Stomach smooth muscle (tissue), 2 donors: ENCODE data around the gene NFE2.
"Not testable (repeated sequence)": the region's sequence is repeated elsewhere in the genome, so short reads cannot be mapped to it uniquely, and the experiment has no call there.

ENCODE experiments used
- H3K27ac ChIP-seq: one replicate; pipeline ENCODE4 v1.7.0; 2013; ENCODE audit warnings: mild to moderate bottlenecking, low read length, inconsistent platforms
- H3K27me3 ChIP-seq, 2 donors: one replicate each; pipeline ENCODE4 v1.7.0; 2013; ENCODE audit warnings: low read length in 2 of 2; ENCODE audit not compliant: insufficient read depth in 2 of 2, control insufficient read depth in 1 of 2
- H3K36me3 ChIP-seq, 2 donors: one replicate each; pipeline ENCODE4 v1.7.0; 2013; ENCODE audit warnings: low read length in 2 of 2; ENCODE audit not compliant: control insufficient read depth in 2 of 2, insufficient read depth in 2 of 2
- H3K4me1 ChIP-seq: one replicate; pipeline ENCODE4 v1.7.0; 2013; ENCODE audit warnings: low read length; ENCODE audit not compliant: control insufficient read depth, insufficient read depth
- H3K4me3 ChIP-seq, 2 donors: one replicate each; pipeline ENCODE4 v1.7.0; 2013; ENCODE audit warnings: low read length in 2 of 2
- H3K9ac ChIP-seq, 2 donors: one replicate each; pipeline ENCODE4 v1.7.0; 2013; ENCODE audit warnings: low read length in 2 of 2, mild to moderate bottlenecking in 1 of 2
- H3K9me3 ChIP-seq, 2 donors: one replicate each; pipeline ENCODE4 v1.7.0; 2013; ENCODE audit warnings: low read length in 2 of 2; ENCODE audit not compliant: control insufficient read depth in 2 of 2
- donor health status: healthy.
- donor health status: Pancreatic carcinoma.

Gene NFE2

DNA sequence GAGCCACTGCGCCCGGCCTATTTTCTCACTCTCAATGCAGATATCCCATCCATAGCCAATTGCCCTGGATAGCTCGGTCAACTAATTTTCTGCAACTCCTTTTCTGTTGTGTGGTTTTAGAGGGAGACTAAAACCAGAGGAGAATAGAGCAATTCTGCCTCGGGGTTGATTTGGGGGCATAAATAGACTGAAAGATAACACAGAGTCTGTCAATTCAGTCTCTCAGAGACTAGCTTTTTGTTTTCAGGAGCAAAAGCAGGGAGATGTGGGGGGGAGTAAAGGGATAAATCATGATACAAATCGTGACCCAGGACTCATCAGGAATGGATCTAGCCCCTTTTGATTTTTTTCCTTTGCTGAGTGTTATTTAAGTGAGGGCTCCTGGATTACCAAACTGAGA is 30.6 kb upstream of the NFE2 start:
- H3K36me3 ChIP-seq = peaks cover 0 to 3% of the 10 kb centered on the region in 2 donors
- H3K27ac ChIP-seq = no peak overlapping the region
- no peaks in the 10 kb centered on the region for H3K27me3 ChIP-seq
- no peak overlapping the region for H3K4me3 ChIP-seq
- H3K9ac ChIP-seq = no peak overlapping the region
- peaks cover 8% of the 10 kb centered on the region for H3K4me1 ChIP-seq
- H3K9me3 ChIP-seq = no peaks in the 10 kb centered on the region

DNA sequence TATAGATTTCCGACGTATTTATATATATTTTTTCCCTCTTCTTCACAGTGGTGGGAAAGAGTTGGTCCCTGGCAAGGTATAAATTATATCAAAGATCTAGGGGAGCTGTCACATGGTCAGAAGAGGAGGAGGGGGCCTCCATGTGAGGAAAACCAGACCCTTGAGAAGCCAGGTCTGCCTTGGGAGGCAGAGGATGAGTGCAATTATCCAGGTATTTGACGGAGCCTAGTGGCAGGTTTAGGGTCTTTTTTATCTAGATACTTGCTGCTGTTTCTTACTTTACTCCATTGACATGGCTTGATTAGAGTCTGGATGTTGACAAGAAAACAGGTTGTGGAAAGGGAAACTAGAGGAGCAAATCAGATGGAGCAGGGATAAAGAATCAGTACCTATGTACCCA is 29.6 kb upstream of the NFE2 start:
- Histone ChIP-seq H3K27me3 (no peaks in the 10 kb centered on the region), H3K9ac (no peak overlapping the region), H3K9me3 (no peaks in the 10 kb centered on the region), H3K27ac (no peak overlapping the region), H3K4me3 (no peak overlapping the region), H3K36me3 (peaks cover 0 to 3% of the 10 kb centered on the region in 2 donors), H3K4me1 (peaks cover 8% of the 10 kb centered on the region)

DNA sequence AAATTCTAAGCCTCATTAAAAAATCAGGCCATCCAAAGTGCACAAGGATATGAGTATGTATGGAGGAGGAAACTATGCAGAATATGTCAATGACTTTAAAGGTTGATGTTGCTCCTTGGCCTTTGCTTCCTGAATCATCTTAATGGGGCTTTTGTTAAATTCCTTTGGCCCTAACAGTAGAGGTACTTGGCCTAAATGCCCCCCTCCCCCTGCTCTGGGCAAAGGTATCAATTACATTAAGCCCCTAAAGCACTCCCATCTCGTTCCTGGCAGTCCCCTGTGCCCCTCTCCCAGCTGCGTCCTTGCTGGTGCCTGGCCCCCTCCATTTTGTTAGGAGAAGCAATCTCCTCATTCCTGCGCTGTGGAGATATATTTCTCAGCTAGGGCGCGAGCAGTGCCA is 28.9 kb upstream of the NFE2 start:
- Histone ChIP-seq H3K9ac (no peak overlapping the region), H3K27ac (no peak overlapping the region), H3K36me3 (peaks cover 0 to 3% of the 10 kb centered on the region in 2 donors), H3K4me3 (no peak overlapping the region), H3K27me3 (no peaks in the 10 kb centered on the region), H3K4me1 (peaks cover 8% of the 10 kb centered on the region), H3K9me3 (no peaks in the 10 kb centered on the region)

DNA sequence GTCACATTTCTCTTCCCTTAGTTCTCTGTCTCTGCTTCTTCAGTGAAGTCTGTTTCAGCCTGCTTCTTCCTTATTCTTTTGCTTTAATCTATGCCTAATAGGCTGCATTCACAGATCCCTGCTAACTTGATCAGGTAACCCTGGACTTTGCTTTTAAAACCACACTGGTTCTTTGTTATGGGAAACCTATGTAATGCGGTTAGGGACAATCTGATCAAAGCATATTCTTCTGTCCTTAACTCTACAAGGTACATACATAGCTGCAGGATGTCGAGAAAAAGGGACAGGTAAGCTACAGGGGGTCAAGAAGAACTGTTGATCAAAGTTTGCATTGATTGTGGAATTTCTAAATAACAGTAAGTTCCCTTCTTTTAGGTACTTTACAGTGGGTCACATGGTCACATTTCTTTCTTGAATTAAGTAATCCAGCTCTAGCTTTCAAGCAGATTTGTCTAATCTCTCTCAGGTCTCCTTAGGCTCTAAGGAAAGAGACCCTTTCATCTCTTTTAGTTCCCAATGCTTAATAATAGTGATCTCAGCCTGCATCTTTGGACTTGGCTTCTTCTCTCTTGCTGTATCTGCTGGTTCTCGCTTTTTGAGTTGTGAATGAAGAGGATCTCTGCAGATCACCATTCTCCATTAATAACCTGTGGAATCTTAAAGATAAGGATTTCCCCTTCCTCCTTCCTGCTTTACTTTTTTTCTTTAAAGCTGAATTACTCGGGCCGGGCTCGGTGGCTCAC is 28.0 kb upstream of the NFE2 start:
- H3K4me1 ChIP-seq = peaks cover 12% of the 10 kb centered on the region

DNA sequence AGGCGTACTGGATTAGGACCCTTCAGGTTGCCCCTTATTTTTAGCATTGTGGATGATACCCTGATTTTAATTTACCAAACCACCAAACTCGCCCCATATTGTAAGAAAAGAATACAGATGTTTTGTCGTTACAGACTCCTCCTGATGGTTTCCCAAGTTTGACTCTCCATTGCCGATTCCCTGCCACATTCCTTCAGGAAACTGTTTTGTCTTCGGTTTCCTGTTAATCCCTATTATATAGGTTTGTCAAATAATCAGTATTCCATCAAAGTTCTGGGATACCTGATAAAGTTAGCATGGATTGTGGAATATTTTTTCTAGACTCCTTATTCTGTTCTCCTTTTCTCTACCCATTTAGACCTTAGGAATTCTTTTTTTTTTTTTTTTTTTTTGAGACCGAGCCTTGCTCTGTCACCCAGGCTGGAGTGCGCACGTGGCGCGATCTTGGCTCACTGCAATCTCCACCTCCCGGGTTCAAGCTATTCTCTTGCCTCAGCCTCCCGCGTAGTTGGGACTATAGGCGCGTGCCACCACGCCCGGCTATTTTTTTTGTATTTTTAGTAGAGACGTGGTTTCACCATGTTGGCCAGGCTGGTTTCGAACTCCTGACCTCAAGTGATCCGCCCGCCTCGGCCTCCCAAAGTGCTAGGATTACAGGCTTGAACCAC is 24.8 kb upstream of the NFE2 start:
- not testable (repeated sequence) for H3K27me3 ChIP-seq, H3K36me3 ChIP-seq, H3K9me3 ChIP-seq
- peak overlapping the region; percentile 92 to 98 for H3K9ac ChIP-seq
- peaks cover 12% of the 10 kb centered on the region for H3K4me1 ChIP-seq
- H3K4me3 ChIP-seq = peak overlapping the region; percentile 89 to 98
- H3K27ac ChIP-seq = peak overlapping the region; percentile 82

More for the DNA sequence above, 28.0 kb upstream of the NFE2 start:
- H3K27ac ChIP-seq = no peak overlapping the region
- no peaks in the 10 kb centered on the region for H3K9me3 ChIP-seq
- H3K36me3 ChIP-seq = peaks cover 0 to 3% of the 10 kb centered on the region in 2 donors
- no peak overlapping the region for H3K4me3 ChIP-seq
- no peaks in the 10 kb centered on the region for H3K27me3 ChIP-seq
- no peak overlapping the region for H3K9ac ChIP-seq

DNA sequence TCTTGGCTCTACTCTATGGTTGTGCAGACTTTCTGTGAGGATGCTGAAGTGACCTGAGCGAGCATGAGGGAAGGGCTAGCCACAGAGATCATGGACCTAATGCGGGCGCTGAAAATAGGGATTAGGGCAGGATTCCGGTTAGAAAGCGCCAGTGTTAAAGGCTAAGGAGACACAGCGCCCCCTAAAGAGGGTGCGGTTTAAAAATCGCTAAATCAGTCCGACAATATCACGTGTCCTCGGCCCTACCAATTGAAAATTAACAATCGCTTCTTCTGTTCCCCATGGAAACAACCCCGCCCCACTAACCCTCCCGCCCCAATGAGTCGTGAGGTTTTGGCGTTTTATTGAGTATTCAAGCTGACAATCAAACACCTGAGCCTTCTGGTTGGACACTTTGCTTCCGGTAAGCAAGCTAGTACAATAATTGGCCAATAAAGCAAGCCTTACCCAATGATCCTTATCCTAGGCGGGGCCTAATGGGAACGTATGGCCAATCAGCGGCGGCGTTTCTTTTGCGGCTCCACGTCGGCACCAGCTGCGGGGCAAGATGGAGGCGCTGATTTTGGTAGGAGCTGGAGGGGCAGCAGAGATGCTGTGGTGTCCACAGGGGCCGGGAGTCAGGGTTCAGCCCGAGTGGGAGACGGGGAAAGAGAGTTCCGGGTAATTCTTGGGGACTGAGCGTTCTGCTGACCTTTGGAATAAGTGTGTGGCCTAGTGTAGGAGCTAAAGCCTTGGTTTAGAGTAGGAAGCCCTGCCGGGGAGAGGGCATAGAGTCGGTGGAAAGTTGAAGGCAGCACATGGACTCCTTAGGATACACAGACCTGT is 24.0 kb upstream of the NFE2 start, which contains the start of gene COPZ1:
COPZ1 (plus strand) TSS at position 515 of the 825 bp plus-strand sequence; CDS start at position 548, 33 bp downstream.
- Histone ChIP-seq H3K9me3 (no peaks in the 10 kb centered on the region), H3K9ac (peak within 1 kb of the TSS; percentile 92 to 98), H3K27ac (peak within 1 kb of the TSS; percentile 82), H3K4me3 (peak within 1 kb of the TSS; percentile 89 to 98), H3K4me1 (peaks cover 9% of the 10 kb centered on the region), H3K36me3 (no peaks in the 10 kb centered on the region), H3K27me3 (no peaks in the 10 kb centered on the region)

DNA sequence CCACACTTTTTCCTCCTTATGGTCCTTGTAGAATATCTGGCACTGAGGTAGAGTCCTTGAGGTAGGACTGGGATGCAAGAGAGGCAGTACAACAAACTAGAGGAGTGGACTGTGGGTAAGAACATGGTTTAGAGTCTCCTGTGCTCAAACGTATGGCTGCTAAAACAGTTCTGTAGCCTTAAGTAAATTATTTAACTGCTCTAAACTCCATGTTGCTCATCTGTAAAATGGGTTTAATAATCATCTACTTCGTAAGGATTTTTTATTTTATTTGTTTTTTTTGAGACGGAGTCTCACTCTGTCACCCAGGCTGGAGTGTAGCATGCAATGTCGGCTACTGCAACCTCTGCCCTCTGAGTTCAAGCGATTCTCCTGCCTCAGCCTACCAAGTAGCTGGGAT is 20.5 kb upstream of the NFE2 start:
- Histone ChIP-seq H3K27me3 (no peaks in the 10 kb centered on the region), H3K4me3 (no peak overlapping the region), H3K27ac (no peak overlapping the region), H3K9ac (no peak overlapping the region), H3K36me3 (no peaks in the 10 kb centered on the region), H3K9me3 (no peaks in the 10 kb centered on the region), H3K4me1 (peaks cover 4% of the 10 kb centered on the region)

DNA sequence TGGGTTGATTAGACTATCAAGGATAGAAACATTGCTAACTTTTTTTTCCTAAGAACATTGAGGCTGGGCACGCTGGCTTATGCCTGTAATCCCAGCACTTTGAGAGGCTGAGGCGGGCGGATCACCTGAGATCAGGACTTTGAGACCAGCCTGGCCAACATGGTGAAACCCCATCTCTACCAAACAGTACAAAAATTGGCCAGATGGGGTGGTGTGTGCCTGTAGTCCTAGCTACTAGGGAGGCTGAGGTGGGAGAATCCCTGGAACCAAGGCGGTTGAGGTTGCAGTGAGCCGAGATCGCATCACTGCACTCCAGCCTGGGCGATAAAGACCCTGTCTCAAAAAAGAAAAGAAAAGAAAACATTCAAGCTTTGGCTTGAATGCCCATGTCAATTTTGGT is 11.5 kb upstream of the NFE2 start:
- H3K9me3 ChIP-seq, H3K27ac ChIP-seq, H3K9ac ChIP-seq, H3K36me3 ChIP-seq, H3K4me1 ChIP-seq, H3K4me3 ChIP-seq, H3K27me3 ChIP-seq: not testable (repeated sequence)

DNA sequence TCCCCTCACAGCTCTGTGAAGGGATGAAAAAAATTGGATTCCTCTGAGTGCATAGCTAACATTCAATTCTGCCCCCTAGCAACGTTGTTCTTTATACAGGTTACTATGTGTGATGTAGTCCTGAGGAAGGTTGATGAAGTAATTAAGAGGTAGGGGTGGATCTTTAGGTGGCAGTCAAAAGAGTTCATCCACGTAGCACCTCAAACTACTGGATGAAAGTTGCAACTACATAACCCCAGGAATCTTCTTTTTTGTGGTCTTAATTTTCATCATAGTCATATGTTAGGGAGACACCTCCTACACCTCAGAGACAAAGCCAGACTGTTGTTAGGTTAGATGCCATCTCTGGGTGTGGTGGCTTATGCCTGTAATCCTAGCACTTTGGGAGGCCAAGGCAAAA is 10.2 kb upstream of the NFE2 start:
- Histone ChIP-seq H3K4me1 (no peaks in the 10 kb centered on the region), H3K9me3 (no peaks in the 10 kb centered on the region), H3K27ac (no peak overlapping the region)

DNA sequence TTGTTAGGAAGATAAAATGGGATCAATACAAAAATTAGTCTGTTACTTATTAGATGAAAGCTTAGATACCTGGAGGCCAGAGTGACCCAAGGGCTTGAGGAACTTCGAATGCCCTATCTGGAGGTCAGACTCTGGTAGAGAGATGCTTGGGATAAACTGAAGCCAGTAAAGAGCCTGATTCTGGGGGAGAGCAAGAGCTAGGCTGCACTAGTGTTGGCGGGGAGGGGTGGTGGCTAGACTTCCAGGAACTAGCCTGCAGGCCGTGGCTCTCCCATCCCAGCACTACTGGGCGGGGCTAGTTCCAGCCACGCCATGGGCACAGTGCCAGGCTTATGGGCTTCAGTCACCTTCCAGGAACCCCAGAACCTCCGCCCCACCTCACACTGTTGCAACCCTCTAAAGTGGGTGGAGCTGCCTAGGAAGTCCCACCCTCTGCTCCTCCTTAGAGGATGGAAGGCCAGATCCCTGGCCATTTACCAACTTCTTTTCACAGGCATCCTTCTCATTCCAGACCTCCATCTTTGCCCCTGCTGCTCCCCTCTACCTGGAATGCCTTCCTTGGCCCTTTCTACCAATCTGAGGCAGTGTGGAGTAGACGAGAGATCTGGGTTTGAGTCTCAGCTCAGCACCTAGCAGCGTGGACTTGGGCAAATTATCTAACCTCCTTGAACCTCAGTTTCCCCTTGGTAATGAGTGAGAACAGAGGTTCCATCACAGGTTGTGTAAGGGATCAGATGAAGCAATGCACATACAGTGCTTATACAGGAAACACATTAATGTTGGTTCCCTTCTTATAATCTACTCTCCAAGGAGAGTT is 6.3 kb upstream of the NFE2 start:
- peaks cover 6 to 8% of the 10 kb centered on the region in 2 donors for H3K27me3 ChIP-seq
- no peak overlapping the region for H3K27ac ChIP-seq
- no peak overlapping the region for H3K4me3 ChIP-seq
- no peak overlapping the region for H3K9ac ChIP-seq
- H3K4me1 ChIP-seq = no peaks in the 10 kb centered on the region
- H3K36me3 ChIP-seq = no peaks in the 10 kb centered on the region
- H3K9me3 ChIP-seq = no peaks in the 10 kb centered on the region

More for the DNA sequence above, 10.2 kb upstream of the NFE2 start:
- H3K27me3 ChIP-seq = peaks cover 0 to 2% of the 10 kb centered on the region in 2 donors
- H3K9ac ChIP-seq = no peak overlapping the region
- no peaks in the 10 kb centered on the region for H3K36me3 ChIP-seq
- no peak overlapping the region for H3K4me3 ChIP-seq
